Left colon (tissue), 2 donors: ENCODE measurements around the gene RASSF5. TPM values are rescaled to one million over a fixed set of nuclear protein-coding genes. Genes with fewer than 3 reads are reported as not detected.

Source experiments
- ATAC-seq: fragments of 200-7000 bp; cut with Tn5 transposase; one replicate; pipeline ENCODE4 v1.9.1; 2020; ENCODE audit warnings: mild to moderate bottlenecking, moderate library complexity
- DNase-seq, 2 donors: peaks; one replicate each; pipeline ENCODE4 v3.0.0-alpha.2; 2020
- intact Hi-C, 2 donors: fragments of 100-400 bp; cut with DNase I in 1 of 2; cut with micrococcal nuclease in 1 of 2; formaldehyde crosslinking; loops; one replicate each; pipeline versions ENCODE4 v1.11.2 to v1.14.0; 2022; cut with DNase I, micrococcal nuclease
- total RNA-seq, 2 donors: library from RNA; stranded (reverse); fragmentation: NEBNext Ultra II Directional; extraction: Animal tissue kit (Norgen Biotek cat#: 25700); gene quantifications; one replicate each; pipeline ENCODE4 v1.2.1, GENCODE V29; 2021
- donor health status: DM: no; HTN: no; CAD: no.
- donor health status: DM: yes; HTN: yes; CAD: no.

Gene RASSF5
- total RNA-seq, 2 donors from 2014 or later = 3.3 to 7.7 TPM

- ATAC-seq (peak; percentile 73), DNase-seq (peak; percentile 85 to 89)
- intact Hi-C loops = no loop called here
Measured at GRCh38 chr1:206556750-206557635, 49.7 kb downstream of the RASSF5 start.

- intact Hi-C loops = no loop called here
- ATAC-seq (peak; percentile 9), DNase-seq (peak in 1 of 2 donors; percentile 25)
Measured at GRCh38 chr1:206557636-206558473, 50.5 kb downstream of the RASSF5 start.

GRCh38 chr1:206558794-206559671 is 51.7 kb downstream of the RASSF5 start:
- no peak for DNase-seq
- no peak for ATAC-seq
- intact Hi-C loops = no loop called here

- DNase-seq = no peak
- intact Hi-C loops = no loop called here
Measured at GRCh38 chr1:206559672-206559995, 52.3 kb downstream of the RASSF5 start.

GRCh38 chr1:206560007-206560716 is 52.8 kb downstream of the RASSF5 start:
- intact Hi-C loops = no loop called here
- ATAC-seq (peak; percentile 24), DNase-seq (no peak)

More at GRCh38 chr1:206559672-206559995, 52.3 kb downstream of the RASSF5 start:
- peak; percentile 42 for ATAC-seq

GRCh38 chr1:206563367-206564207 is 56.3 kb downstream of the RASSF5 start:
- intact Hi-C loops = no loop called here
- DNase-seq (no peak), ATAC-seq (no peak)

GRCh38 chr1:206565995-206566394 is 58.7 kb downstream of the RASSF5 start:
- intact Hi-C loops = no loop called here
- DNase-seq = no peak
- ATAC-seq = no peak

- DNase-seq = no peak
- no peak for ATAC-seq
- intact Hi-C loops = no loop called here
Measured at GRCh38 chr1:206566999-206567398, 59.7 kb downstream of the RASSF5 start.

- DNase-seq = no peak
- no peak for ATAC-seq
- intact Hi-C loops = no loop called here
Measured at GRCh38 chr1:206568256-206568655, 60.9 kb downstream of the RASSF5 start.

- no peak for DNase-seq
- intact Hi-C loops = no loop called here
- no peak for ATAC-seq
Measured at GRCh38 chr1:206568779-206569352, 61.5 kb downstream of the RASSF5 start.

- DNase-seq = no peak
- no peak for ATAC-seq
- intact Hi-C loops = no loop called here
Measured at GRCh38 chr1:206569556-206569955, 62.2 kb downstream of the RASSF5 start.

- intact Hi-C loops = no loop called here
- ATAC-seq (no peak), DNase-seq (no peak)
Measured at GRCh38 chr1:206570529-206570928, 63.2 kb downstream of the RASSF5 start.

- intact Hi-C loops = no loop called here
- ATAC-seq = no peak
- no peak for DNase-seq
Measured at GRCh38 chr1:206572835-206573234, 65.5 kb downstream of the RASSF5 start.

GRCh38 chr1:206573319-206573718 is 66.0 kb downstream of the RASSF5 start:
- ATAC-seq = no peak
- DNase-seq = no peak
- intact Hi-C loops = no loop called here

GRCh38 chr1:206573762-206574161 is 66.4 kb downstream of the RASSF5 start:
- ATAC-seq = no peak
- DNase-seq = no peak
- intact Hi-C loops = no loop called here

- peak; percentile 51 for ATAC-seq
- DNase-seq = peak; percentile 32 to 53
- intact Hi-C loops = no loop called here
Measured at GRCh38 chr1:206575165-206575893, 68.0 kb downstream of the RASSF5 start.
